DMS114 treated with DMSO at 0.1 percent for 48 hours (cell line): ENCODE measurements around the gene OR5H15.
"Not testable (repeated sequence)": the region's sequence is repeated elsewhere in the genome, so short reads cannot be mapped to it uniquely, and the experiment has no call there.

Source experiments
- DNase-seq: peaks from one replicate; lab custom pipeline; 2025; ENCODE audit not compliant: unreplicated experiment; lab: John Stamatoyannopoulos, UW

Gene OR5H15

GRCh38 chr3:98166396-98166795 lies at the start of gene OR5H15:
Gene OR5H15 (plus strand): TSS chr3:98166696. CDS start chr3:98168700, 2,004 bp downstream.
- DNase-seq: no peak

GRCh38 chr3:98130421-98130820 lies 36.1 kb upstream of the OR5H15 start, which contains the start of gene OR5H1:
Gene OR5H1 (plus strand): TSS chr3:98130721. CDS start chr3:98132698, 1,977 bp downstream.
- no peak for DNase-seq

GRCh38 chr3:98136631-98137030 lies 29.9 kb upstream of the OR5H15 start:
- DNase-seq: no peak

- DNase-seq: not testable (repeated sequence)
Measured at GRCh38 chr3:98137826-98138557, 28.5 kb upstream of the OR5H15 start.

DNA sequence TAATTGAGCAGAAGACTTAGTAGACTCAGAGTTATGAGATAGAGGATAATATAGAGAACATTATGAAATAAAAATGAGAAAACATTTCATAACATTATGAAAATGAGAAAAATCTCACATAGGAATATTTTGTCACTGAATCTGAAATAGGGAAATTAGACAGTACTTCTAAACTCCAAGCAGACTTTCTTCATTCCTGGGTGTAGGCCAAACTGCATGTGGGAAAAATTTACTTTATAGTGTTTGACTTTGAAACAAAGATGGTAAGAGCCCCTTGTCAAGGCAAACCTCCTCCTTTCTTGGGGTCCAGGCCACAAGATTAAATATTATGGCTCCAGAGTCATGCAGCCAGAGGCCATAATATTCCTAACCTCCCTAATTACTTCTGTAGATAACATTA lies 26.0 kb upstream of the OR5H15 start:
- DNase-seq: no peak

DNA sequence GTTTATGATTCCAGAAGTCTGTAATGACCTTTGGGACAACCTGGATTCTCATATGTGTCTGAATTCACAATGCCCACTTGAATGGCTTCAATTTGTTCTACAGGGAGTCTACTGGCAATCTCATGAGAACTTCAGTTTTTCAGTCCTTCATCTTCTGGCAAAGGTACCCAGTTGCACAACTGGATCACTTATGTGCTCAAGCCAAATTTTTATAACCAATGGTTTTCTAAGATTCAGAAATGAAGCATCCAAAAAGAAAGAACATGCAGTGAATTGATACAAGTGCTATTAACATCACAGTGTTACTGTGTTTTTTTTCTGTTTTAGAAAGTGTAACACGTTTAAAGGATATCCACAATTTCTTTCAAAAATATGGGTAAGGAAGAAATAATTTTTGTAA lies 19.3 kb upstream of the OR5H15 start, which contains the start of gene OR5H14:
TSS of gene OR5H14 (plus strand) at position 301 of the 400 bp plus-strand sequence. CDS start 1,907 bp downstream, outside the sequence.
- no peak for DNase-seq

DNA sequence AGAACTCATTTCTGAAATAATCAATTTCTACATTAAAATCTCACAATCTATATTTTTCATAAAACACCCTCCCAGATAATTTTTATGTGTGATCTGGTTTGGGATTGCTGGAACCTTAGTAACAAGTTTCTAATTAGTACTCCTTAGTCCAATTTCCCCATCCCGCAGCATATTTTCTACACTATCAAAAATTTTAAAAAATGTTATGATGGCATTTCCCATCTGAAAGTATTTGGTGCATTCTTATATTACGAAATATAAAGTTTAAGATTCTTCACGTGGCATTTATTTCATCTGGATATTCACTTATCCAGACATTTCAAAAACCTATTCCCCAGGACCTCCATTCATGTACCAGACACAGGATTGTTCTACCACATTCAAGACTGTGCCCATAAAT lies 17.7 kb upstream of the OR5H15 start:
- DNase-seq: no peak

GRCh38 chr3:98149456-98149855 lies 17.0 kb upstream of the OR5H15 start:
- DNase-seq: not testable (repeated sequence)

GRCh38 chr3:98151241-98151640 lies 15.3 kb upstream of the OR5H15 start:
- no peak for DNase-seq

GRCh38 chr3:98171071-98171470 lies 4.6 kb downstream of the OR5H15 start:
- no peak for DNase-seq

DNA sequence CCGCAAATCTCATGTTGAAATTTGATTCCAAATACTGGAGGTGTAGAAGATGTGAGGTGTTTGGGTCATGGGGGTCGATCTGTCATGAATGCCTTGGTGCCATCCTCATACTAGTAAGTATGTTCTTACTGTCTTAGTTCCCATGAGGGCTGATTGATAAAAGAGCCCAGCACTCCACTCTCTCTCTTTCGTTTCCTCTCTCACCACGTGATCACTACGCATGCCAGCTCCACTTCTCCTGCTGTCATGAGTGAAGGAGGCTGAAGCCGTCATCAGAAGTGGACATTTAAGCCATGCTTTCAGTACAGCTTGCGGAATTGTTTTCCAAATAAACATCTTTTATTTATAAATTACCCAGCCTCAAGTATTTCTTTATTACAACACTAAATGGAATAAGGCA lies 6.1 kb downstream of the OR5H15 start:
- no peak for DNase-seq

DNA sequence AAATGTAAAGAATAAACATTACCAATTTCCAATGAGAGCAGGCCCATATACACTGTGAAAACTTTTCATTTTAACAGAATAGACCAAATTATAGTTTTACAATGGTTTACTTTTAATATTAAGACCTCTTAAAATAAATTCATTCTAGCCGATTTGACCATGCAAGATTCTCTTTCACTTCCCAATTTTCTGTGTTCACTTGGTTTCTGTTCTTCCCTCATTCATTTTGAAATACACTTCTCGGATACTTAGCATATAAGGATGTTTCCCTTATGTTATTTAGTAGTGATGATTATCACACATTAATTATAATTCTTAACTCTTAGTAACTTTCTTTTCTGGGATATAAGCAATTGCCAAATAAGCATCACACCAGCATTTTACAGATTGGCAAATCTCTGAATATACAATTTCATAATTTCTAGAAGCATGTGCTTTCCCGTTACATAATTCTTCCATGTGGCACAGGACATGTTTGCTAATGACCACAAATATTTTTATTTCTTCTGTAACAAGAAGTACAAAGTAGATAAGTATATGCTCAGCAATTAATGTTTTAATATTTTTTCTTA lies 13.9 kb downstream of the OR5H15 start:
- DNase-seq: no peak

GRCh38 chr3:98182196-98182595 lies 15.7 kb downstream of the OR5H15 start:
- no peak for DNase-seq

- no peak for DNase-seq
Measured at GRCh38 chr3:98185180-98185579, 18.7 kb downstream of the OR5H15 start.

GRCh38 chr3:98188545-98188944 lies 22.0 kb downstream of the OR5H15 start:
- DNase-seq: no peak

- not testable (repeated sequence) for DNase-seq
Measured at GRCh38 chr3:98190911-98191310, 24.4 kb downstream of the OR5H15 start.

- not testable (repeated sequence) for DNase-seq
Measured at GRCh38 chr3:98196293-98196692, 29.8 kb downstream of the OR5H15 start.

GRCh38 chr3:98199020-98199419 lies 32.5 kb downstream of the OR5H15 start:
- DNase-seq: no peak

- no peak for DNase-seq
Measured at GRCh38 chr3:98209244-98209643, 42.7 kb downstream of the OR5H15 start.

DNA sequence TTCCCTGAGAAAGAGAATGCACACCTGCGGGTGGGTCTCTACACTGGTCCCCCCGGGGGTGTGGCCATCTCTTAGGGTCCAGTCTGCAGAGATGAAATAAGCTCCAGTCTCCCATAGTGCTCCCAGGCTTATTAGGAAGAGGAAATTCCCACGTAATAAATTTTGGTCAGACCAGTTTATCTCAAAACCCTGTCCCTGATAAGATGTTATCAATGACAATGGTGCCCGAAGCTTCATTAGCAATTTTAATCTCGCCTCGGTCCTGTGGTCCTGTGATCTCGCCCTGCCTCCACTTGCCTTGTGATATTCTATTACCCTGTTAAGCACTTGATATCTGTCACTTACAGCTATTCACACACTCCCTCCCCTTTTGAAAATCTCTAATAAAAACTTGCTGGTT lies 46.8 kb downstream of the OR5H15 start:
- DNase-seq: no peak

GRCh38 chr3:98215051-98215450 lies 48.6 kb downstream of the OR5H15 start:
- no peak for DNase-seq
